Stimulated activated CD8-positive, alpha-beta memory T cell treated with anti-CD3 and anti-CD28 coated beads, Interleukin-2, amount 100 ng/mL, for 48 hours (primary cell): Measurements from ENCODE around the gene CLASP1.
"Not testable (repeated sequence)": the region's sequence is repeated elsewhere in the genome, so short reads cannot be mapped to it uniquely, and the experiment has no call there.

Source experiments
- DNase-seq, 2 donors: peaks; one replicate each; pipeline ENCODE4 v3.0.0-alpha.2; 2020; ENCODE audit warnings: low read depth in 2 of 2

Gene CLASP1

GRCh38 chr2:121505005-121505404 lies 144.3 kb downstream of the CLASP1 start:
- DNase-seq: no peak

GRCh38 chr2:121504316-121504715 lies 144.9 kb downstream of the CLASP1 start:
- DNase-seq: no peak

GRCh38 chr2:121502781-121503180 lies 146.5 kb downstream of the CLASP1 start:
- DNase-seq: no peak

GRCh38 chr2:121502246-121502645 lies 147.0 kb downstream of the CLASP1 start:
- DNase-seq: no peak

GRCh38 chr2:121501554-121501953 lies 147.7 kb downstream of the CLASP1 start:
- no peak for DNase-seq

GRCh38 chr2:121501031-121501430 lies 148.2 kb downstream of the CLASP1 start:
- no peak for DNase-seq

- no peak for DNase-seq
Measured at GRCh38 chr2:121498731-121499130, 150.5 kb downstream of the CLASP1 start.

GRCh38 chr2:121492409-121492808 lies 156.9 kb downstream of the CLASP1 start:
- DNase-seq: no peak

- no peak for DNase-seq
Measured at GRCh38 chr2:121491518-121491917, 157.7 kb downstream of the CLASP1 start.

GRCh38 chr2:121490584-121491133 lies 158.6 kb downstream of the CLASP1 start:
- DNase-seq: no peak

GRCh38 chr2:121489911-121490583 lies 159.2 kb downstream of the CLASP1 start:
- no peak for DNase-seq

- no peak for DNase-seq
Measured at GRCh38 chr2:121489284-121489683, 160.0 kb downstream of the CLASP1 start.

- no peak for DNase-seq
Measured at GRCh38 chr2:121486191-121486790, 163.0 kb downstream of the CLASP1 start.

- no peak for DNase-seq
Measured at GRCh38 chr2:121485039-121485438, 164.2 kb downstream of the CLASP1 start.

- no peak for DNase-seq
Measured at GRCh38 chr2:121483846-121484245, 165.4 kb downstream of the CLASP1 start.

GRCh38 chr2:121483021-121483420 lies 166.2 kb downstream of the CLASP1 start:
- no peak for DNase-seq

GRCh38 chr2:121480826-121481225 lies 168.4 kb downstream of the CLASP1 start:
- no peak for DNase-seq

GRCh38 chr2:121479882-121480522 lies 169.3 kb downstream of the CLASP1 start:
- DNase-seq: no peak

- DNase-seq: no peak
Measured at GRCh38 chr2:121478996-121479745, 170.1 kb downstream of the CLASP1 start.

GRCh38 chr2:121478358-121478995 lies 170.8 kb downstream of the CLASP1 start:
- DNase-seq: not testable (repeated sequence)

- DNase-seq: no peak
Measured at GRCh38 chr2:121476684-121477083, 172.6 kb downstream of the CLASP1 start.
